Ovary (tissue), 9 donors: ENCODE measurements around the gene OPHN1. TPM values are rescaled to one million over a fixed set of nuclear protein-coding genes. Genes with fewer than 3 reads are reported as not detected.

ENCODE experiments used
- DNase-seq, 5 donors: peaks; one replicate each; pipeline ENCODE4 v3.0.0-alpha.2; 2019 to 2020
- H3K27ac ChIP-seq, 2 donors: fragments of 200-600 bp; one replicate each; pipeline versions ENCODE4 v1.5.1 to v1.8.0; 2019 to 2022
- H3K27me3 ChIP-seq: fragments of 200-600 bp; one replicate; pipeline ENCODE4 v1.8.0; 2022
- H3K36me3 ChIP-seq: fragments of 200-600 bp; sonication (generic); one replicate; pipeline ENCODE4 v1.5.1; 2019
- H3K4me1 ChIP-seq: one replicate; pipeline ENCODE4 v1.8.1; 2013; ENCODE audit warnings: mild to moderate bottlenecking, moderate library complexity; ENCODE audit not compliant: insufficient read depth
- H3K4me3 ChIP-seq: fragments of 200-600 bp; sonication (generic); one replicate; pipeline ENCODE4 v1.5.1; 2017
- H3K9me3 ChIP-seq, 2 donors: fragments of 200-600 bp in 1 of 2; sonication (generic) in 1 of 2; one replicate each; pipeline versions ENCODE4 v1.5.1 to v1.8.1; 2013 to 2019; ENCODE audit warnings: mild to moderate bottlenecking in 1 of 2, moderate library complexity in 1 of 2
- CTCF ChIP-seq, 3 donors: fragments of 450-650 bp in 2 of 3; fragments of 200-600 bp in 1 of 3; IDR thresholded peaks; one replicate each; pipeline versions ENCODE4 v1.5.1 to v1.8.0; 2016 to 2022; ENCODE audit warnings: antibody characterized with exemption in 3 of 3, mild to moderate bottlenecking in 1 of 3
- EP300 ChIP-seq: sonication (generic); formaldehyde crosslinking; IDR thresholded peaks from one replicate; pipeline ENCODE4 v1.6.1; 2017; ENCODE audit warnings: antibody characterized with exemption
- POLR2A ChIP-seq: fragments of 450-650 bp; IDR thresholded peaks from one replicate; pipeline ENCODE4 v1.6.1; 2017; ENCODE audit warnings: antibody characterized with exemption, mild to moderate bottlenecking, moderate library complexity
- whole genome bisulfite sequencing, 3 donors: extraction: QIAGEN DNeasy Blood & Tissue Kit in 1 of 3; methylation state at CpG; one replicate each; pipeline versions ENCODE4 v1.1.5 to v1.1.7; 2013 to 2017; 5-methylcytosine and 5-hydroxymethylcytosine counted together
- intact Hi-C, 4 donors: fragments of 100-400 bp; cut with DNase I; formaldehyde crosslinking; loops; one replicate each; pipeline versions ENCODE4 v1.11.0 to v1.15.1; 2022 to 2023
- polyA plus RNA-seq, 2 donors: library from polyadenylated mRNA; stranded (reverse); fragments of 200-250 nt in 1 of 2; fragments of 350-450 nt in 1 of 2; fragmentation: Illumina TruSeq in 1 of 2; extraction: RNeasy Lipid Tissue Mini Kit (QIAGEN cat#74804) in 1 of 2; gene quantifications; one replicate each; pipeline ENCODE4 v1.2.3, GENCODE V29; 2013 to 2014
- small RNA-seq: library from RNA; depleted of rRNA; stranded (forward); fragments of <200 nt; gene quantifications from one replicate; pipeline ENCODE3, GENCODE V24; 2016
- total RNA-seq, 7 donors: library from RNA; depleted of rRNA in 2 of 7; stranded (reverse); fragments of >200 nt in 2 of 7; fragmentation: NEBNext Ultra II Directional in 3 of 7; extraction: Animal tissue kit (Norgen Biotek cat#: 25700) in 3 of 7; gene quantifications; one replicate each; pipeline versions ENCODE4 v1.1.0 to v1.2.4, GENCODE V29; 2016 to 2023
- donor health status: DM: no; HTN: no; CAD: no; lungs with moderate emphysema.
- donor health status: DM: no; HTN: no; CAD: no.
- donor health status: Bipolar disorder and iron deficiency.
- donor health status: DM: yes; HTN: yes; CAD: no.
- donor health status: DM: no; HTN: no; CAD: no.
- donor health status: DM: yes; HTN: yes; CAD: no.

The OPHN1 gene
- total and polyA plus RNA-seq, 9 donors: 2.3 to 9.2 (median 6.9) TPM

DNA sequence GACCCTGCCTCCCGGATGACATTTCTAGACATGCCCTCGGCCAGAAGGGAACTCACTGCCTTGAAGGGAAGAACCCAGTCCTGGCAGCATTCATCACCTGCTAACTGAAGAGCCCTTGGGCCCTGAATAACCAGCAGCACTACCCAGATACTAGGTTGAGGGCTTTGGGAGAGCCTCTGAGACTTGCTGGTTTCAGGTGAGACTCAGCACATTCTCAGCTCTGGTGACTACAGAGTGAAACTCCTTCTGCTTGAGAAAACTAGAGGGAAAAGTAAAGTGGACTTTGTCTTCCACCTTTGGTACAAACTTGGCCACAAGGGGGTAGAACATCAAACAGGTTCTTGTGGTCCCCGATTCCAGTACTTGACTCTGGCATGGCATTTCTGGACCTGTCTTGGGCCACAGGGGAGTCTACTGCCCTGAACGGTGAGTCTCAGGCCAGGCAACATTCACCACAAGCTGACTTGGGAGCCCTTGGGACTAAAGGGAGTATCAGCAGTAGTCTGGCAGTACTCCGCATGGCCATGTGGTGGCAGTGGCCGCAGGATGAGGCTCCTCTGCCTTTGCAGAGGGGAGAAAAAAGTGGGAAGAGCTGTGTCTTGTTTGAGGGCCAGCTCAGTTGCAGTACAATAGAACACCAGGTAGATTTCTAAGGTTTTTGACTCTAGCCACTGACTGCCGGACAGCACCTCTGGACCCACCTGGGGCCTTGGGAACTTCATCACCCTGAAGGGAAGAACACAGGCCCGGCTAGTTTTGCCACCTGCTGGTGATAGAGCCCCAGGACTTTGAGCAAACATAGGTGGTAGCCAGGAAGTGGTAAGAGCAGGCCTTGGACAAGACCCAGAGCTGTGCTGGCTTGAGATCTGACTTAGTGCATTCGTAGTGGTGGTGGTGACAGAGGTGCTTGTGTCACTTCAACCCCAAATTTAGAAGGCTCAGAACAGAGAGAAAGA is 414.8 kb downstream of the OPHN1 start:
- Histone ChIP-seq H3K27ac (no peak overlapping the region), H3K36me3 (no peaks in the 10 kb centered on the region), H3K4me3 (no peak overlapping the region), H3K9me3 (no peaks in the 10 kb centered on the region), H3K4me1 (no peaks in the 10 kb centered on the region), H3K27me3 (no peaks in the 10 kb centered on the region)
- intact Hi-C loops: no loop called here
- DNase-seq: no peak
- WGBS, 3 donors: 49 to 60% (median 57%) methylated on average over 9 of the region's 9 CpGs
- TF ChIP-seq EP300 (no peak), POLR2A (no peak), CTCF (IDR thresholded peaks at IDR 0.05) (no peak)

DNA sequence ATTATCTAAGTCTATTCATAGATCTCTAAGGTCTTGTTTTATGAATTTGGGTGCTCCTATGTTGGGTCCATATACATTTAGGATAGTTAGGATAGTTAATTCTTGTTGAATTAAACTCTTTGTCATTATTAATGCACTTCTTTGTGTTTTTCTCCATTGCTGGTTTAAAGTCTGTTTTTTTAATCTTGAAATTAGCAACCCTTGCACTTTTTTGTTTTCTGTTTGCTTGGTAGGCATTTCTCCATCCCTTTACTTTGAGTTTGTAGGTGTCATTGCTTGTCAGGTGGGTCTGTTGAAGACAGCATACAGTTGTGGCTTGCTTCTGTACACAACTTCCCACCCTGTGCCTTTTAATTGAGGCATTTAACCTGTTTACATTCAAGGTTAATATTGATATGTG is 434.8 kb downstream of the OPHN1 start:
- no peaks in the 10 kb centered on the region for H3K9me3 ChIP-seq
- no peaks in the 10 kb centered on the region for H3K4me1 ChIP-seq
- TF ChIP-seq EP300 (no peak), CTCF (IDR thresholded peaks at IDR 0.05) (no peak), POLR2A (no peak)
- no peak overlapping the region for H3K27ac ChIP-seq
- no peaks in the 10 kb centered on the region for H3K27me3 ChIP-seq
- no peak overlapping the region for H3K4me3 ChIP-seq
- intact Hi-C loops: no loop called here
- no peaks in the 10 kb centered on the region for H3K36me3 ChIP-seq
- DNase-seq: no peak

Small RNA genes lying within 50 kb of the gene (small RNA-seq; reads per million reads assigned to genes)
- gene RF00019 (not detected), gene RNU6-1225P (not detected)

Other genes with a start within 250 kb of the OPHN1 start
- gene YIPF6, start 65.6 kb upstream of the OPHN1 start, total RNA-seq: 10 to 100 TPM; 16.0 to 31.7 (median 28.3) TPM
- 10 to 100 TPM in 1 of 2 donors, 1 to 10 TPM in 1; 8.6 to 23.5 TPM for gene YIPF6, start 65.6 kb upstream of the OPHN1 start, polyA plus RNA-seq
- 1 to 10 TPM; 2.3 to 7.8 (median 6.2) TPM for gene STARD8, start 214.2 kb upstream of the OPHN1 start, total RNA-seq
- gene STARD8, start 214.2 kb upstream of the OPHN1 start, polyA plus RNA-seq: 1 to 10 TPM; 3.6 to 4.6 TPM